PC-9 (cell line): ENCODE results near the gene SEL1L. TPM values are rescaled to one million over a fixed set of nuclear protein-coding genes. Genes with fewer than 3 reads are reported as not detected.

Experiments used
- BruUV-seq: library from RNA; stranded (reverse); fragments of 400-500 nt; replicated peaks from 2 replicates; lab custom pipeline; 2021; lab: Mats Ljungman, UMichigan
- CTCF ChIA-PET: fragments of 300-600 bp; sonication (Branson Sonifier 250); formaldehyde crosslinking; loops from one replicate; lab custom pipeline; 2022; ENCODE audit warnings: antibody characterized with exemption; lab: Charles Lee
- POLR2A ChIA-PET: fragments of 300-600 bp; sonication (Branson Sonifier 250); formaldehyde crosslinking; loops from one replicate; lab custom pipeline; 2022; ENCODE audit warnings: antibody characterized with exemption; ENCODE audit not compliant: unreplicated experiment; lab: Charles Lee
- DNase-seq, 2 experiments: peaks; one replicate each; pipeline versions ENCODE4 v3.0.0 to v3.0.0-alpha.2; 2015 to 2022; ENCODE audit warnings: mixed read lengths in 1 of 2
- H2AFZ ChIP-seq: fragments of 200-600 bp; sonication (generic); 2 replicates; pipeline ENCODE4 v1.8.1; 2017; ENCODE audit warnings: antibody characterized with exemption
- H3F3A ChIP-seq: fragments of 200-600 bp; sonication (generic); 2 replicates; pipeline ENCODE4 v1.8.1; 2017; ENCODE audit warnings: antibody characterized with exemption, mild to moderate bottlenecking, low read depth; ENCODE audit not compliant: insufficient read depth
- H3K27ac ChIP-seq: fragments of 200-600 bp; sonication (generic); 2 replicates; pipeline ENCODE4 v1.6.1; 2016; ENCODE audit warnings: mixed run types
- H3K27me3 ChIP-seq: fragments of 200-600 bp; sonication (generic); 2 replicates; pipeline ENCODE4 v1.6.1; 2016; ENCODE audit warnings: low read depth, mixed run types; ENCODE audit not compliant: insufficient read depth
- H3K36me3 ChIP-seq: fragments of 200-600 bp; sonication (generic); 2 replicates; pipeline ENCODE4 v1.6.1; 2016; ENCODE audit warnings: low read depth, mixed run types
- H3K4me1 ChIP-seq: fragments of 200-600 bp; sonication (generic); replicated peaks from 2 replicates; pipeline ENCODE4 v1.6.1; 2016; ENCODE audit warnings: mixed run types; ENCODE audit not compliant: insufficient read depth
- H3K4me2 ChIP-seq: fragments of 200-600 bp; sonication (generic); 2 replicates; pipeline ENCODE4 v1.6.1; 2017; ENCODE audit warnings: mixed run types
- H3K4me3 ChIP-seq: fragments of 200-600 bp; sonication (generic); 2 replicates; pipeline ENCODE4 v1.6.1; 2016; ENCODE audit warnings: mixed run types
- H3K79me2 ChIP-seq: fragments of 200-600 bp; sonication (generic); 2 replicates; pipeline ENCODE4 v1.6.1; 2017; ENCODE audit warnings: low read depth, mixed run types
- H3K9me2 ChIP-seq: fragments of 200-600 bp; sonication (generic); 2 replicates; pipeline ENCODE4 v1.8.1; 2017; ENCODE audit warnings: mild to moderate bottlenecking; ENCODE audit not compliant: insufficient read depth
- H3K9me3 ChIP-seq: fragments of 200-600 bp; sonication (generic); 2 replicates; pipeline ENCODE4 v1.8.1; 2016; ENCODE audit warnings: low read depth; ENCODE audit not compliant: insufficient read depth
- H4K20me1 ChIP-seq: fragments of 200-600 bp; sonication (generic); 2 replicates; pipeline ENCODE4 v1.8.1; 2017; ENCODE audit not compliant: insufficient read depth
- CTCF ChIP-seq: fragments of 200-600 bp; sonication (generic); conservative IDR thresholded peaks from 2 replicates; pipeline ENCODE4 v1.6.1; 2017; ENCODE audit warnings: mixed run types, antibody characterized with exemption, mild to moderate bottlenecking, moderate library complexity
- EZH2 ChIP-seq: fragments of 200-600 bp; sonication (generic); IDR thresholded peaks from 2 replicates; pipeline ENCODE4 v1.8.0; 2017; ENCODE audit warnings: antibody characterized with exemption, low read depth
- intact Hi-C: fragments of 100-400 bp; cut with micrococcal nuclease; formaldehyde crosslinking; loops from one replicate; pipeline ENCODE4 v1.10.0; 2022; ENCODE audit not compliant: unreplicated experiment
- total RNA-seq: library from RNA; stranded (reverse); gene quantifications from 2 replicates; pipeline ENCODE4 v1.2.3, GENCODE V29; 2021

Gene SEL1L
- total RNA-seq, 1 experiment from 2014 or later = 14.6 TPM

- peak in 1 of 2 experiments; percentile 2 for DNase-seq
- Histone ChIP-seq H3K27ac (no peak overlapping the region), H4K20me1 (no peaks in the 10 kb centered on the region), H3K4me3 (no peak overlapping the region), H3K79me2 (no peaks in the 10 kb centered on the region), H3K36me3 (no peaks in the 10 kb centered on the region), H3K4me2 (no peak overlapping the region), H3K9me2 (no peaks in the 10 kb centered on the region), H3K27me3 (no peaks in the 10 kb centered on the region), H3K4me1 (no peaks in the 10 kb centered on the region), H3F3A (no peaks in the 10 kb centered on the region), H2AFZ (no peak overlapping the region), H3K9me3 (no peaks in the 10 kb centered on the region)
- intact Hi-C loops = no loop called here
- CTCF ChIA-PET = no interaction called here
- no TSS peak for BruUV-seq
- no peak for TF ChIP-seq EZH2
- POLR2A ChIA-PET = no interaction called here
These were observed 106.2 kb downstream of the SEL1L start for GRCh38 chr14:81427348-81428058.

GRCh38 chr14:81423504-81423903 is 110.1 kb downstream of the SEL1L start:
- POLR2A ChIA-PET = no interaction called here
- no peaks in the 10 kb centered on the region for H3F3A ChIP-seq
- CTCF ChIA-PET = no interaction called here
- H3K9me2 ChIP-seq = no peaks in the 10 kb centered on the region
- intact Hi-C loops = no loop called here
- H2AFZ ChIP-seq = no peak overlapping the region
- DNase-seq = no peak
- no peak overlapping the region for H3K27ac ChIP-seq
- H3K36me3 ChIP-seq = no peaks in the 10 kb centered on the region
- no peak overlapping the region for H3K4me2 ChIP-seq
- no TSS peak for BruUV-seq
- TF ChIP-seq EZH2 (no peak), CTCF (no peak)
- H3K4me1 ChIP-seq = no peaks in the 10 kb centered on the region
- no peaks in the 10 kb centered on the region for H3K79me2 ChIP-seq
- H3K27me3 ChIP-seq = no peaks in the 10 kb centered on the region
- no peaks in the 10 kb centered on the region for H3K9me3 ChIP-seq
- H3K4me3 ChIP-seq = no peak overlapping the region
- no peaks in the 10 kb centered on the region for H4K20me1 ChIP-seq

Other genes starting within 250 kb of the SEL1L start
- 6.2 and 9.1 TPM in 2 replicates for gene STON2, start 133.5 kb downstream of the SEL1L start, total RNA-seq